CD4-positive, alpha-beta T cell treated with Interleukin-10 for 1 hour (primary cell): ENCODE data around the gene STAG1.
"Not testable (repeated sequence)": the region's sequence is repeated elsewhere in the genome, so short reads cannot be mapped to it uniquely, and the experiment has no call there.

Source experiments
- DNase-seq: peaks from one replicate; pipeline ENCODE4 v3.0.0-alpha.2; 2020

STAG1 gene

DNA sequence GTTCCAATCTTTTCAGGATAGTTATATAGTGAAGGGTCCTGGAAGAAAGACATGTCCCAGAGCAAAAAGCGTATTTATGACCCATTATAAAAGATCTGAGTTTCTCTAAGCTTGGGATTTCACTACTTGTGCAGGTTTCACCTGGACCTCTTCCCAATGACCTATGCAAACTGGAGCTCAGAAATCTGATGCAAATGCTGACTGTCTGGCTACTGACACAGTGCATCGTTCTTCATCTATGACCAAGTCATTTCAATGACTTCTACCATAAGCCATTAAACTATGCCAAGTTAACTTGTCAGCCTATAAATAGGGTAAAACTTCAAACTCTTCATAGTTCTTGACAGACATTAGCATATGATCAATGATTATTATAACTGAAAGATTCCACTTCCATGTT, 11.1 kb downstream of the STAG1 start:
- no peak for DNase-seq

DNA sequence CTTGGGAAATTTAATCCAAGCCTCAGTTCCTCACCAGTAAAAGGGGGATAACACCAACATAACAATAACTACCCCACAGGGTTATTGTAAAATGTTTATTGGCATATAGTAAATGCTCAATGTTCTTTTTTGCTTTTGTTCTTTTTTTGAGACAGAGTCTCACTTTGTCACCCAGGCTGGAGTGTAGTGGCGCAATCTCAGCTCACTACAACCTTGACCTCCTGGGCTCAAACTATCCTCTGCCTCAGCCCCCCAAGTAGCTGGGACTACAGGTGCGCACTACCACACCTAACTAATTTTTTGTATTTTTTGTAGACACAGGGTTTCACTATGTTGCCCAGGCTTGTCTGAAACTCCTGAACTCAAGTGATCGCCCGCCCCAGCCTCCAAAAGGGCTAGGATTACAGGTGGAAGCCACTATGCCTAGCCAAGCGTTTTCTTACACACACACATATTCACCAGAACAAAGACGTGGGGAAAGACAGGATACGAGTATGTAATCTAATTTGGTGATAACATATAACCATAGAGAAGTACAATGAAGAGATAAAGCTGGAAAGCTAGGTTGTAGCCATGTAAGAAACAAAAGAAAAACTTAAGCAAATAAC, 11.7 kb downstream of the STAG1 start:
- no peak for DNase-seq

DNA sequence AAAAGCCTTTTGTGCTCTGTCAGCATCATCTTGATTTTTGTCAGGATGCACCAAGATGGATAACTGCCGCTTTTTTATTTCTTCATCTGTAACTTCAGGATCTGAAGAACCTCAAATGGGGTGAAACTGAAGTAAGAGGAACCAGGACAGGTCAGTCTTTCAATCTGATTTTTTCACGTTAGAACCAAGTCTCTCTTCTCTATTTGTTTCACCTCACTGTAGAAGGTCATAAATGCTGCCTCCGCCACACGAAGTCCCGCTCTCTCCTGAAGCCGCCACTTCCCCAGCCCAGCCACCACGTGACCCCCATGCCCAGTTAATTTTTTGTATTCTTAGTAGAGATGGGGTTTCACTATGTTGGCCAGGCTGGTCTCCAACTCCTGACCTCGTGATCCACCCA, 15.2 kb downstream of the STAG1 start:
- DNase-seq, result not testable (repeated sequence)

DNA sequence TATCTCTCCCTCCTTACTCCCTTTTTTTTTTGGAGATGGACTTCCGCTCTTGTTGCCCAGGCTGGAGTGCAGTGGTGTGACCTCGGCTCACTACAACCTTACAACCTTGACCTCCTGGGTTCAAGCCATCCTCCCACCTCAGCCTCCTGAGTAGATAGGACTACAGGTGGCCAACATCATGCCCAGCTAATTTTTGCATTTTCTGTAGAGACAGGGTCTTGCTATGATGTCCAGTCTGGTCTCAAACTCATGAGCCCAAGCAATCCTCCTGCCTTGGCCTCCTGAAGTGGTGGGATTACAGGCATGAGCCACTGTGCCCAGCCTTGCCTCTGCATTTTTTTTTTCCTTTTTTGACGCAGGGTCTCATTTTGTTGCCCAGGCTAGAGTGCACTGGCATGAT, 17.1 kb downstream of the STAG1 start:
- no peak for DNase-seq

DNA sequence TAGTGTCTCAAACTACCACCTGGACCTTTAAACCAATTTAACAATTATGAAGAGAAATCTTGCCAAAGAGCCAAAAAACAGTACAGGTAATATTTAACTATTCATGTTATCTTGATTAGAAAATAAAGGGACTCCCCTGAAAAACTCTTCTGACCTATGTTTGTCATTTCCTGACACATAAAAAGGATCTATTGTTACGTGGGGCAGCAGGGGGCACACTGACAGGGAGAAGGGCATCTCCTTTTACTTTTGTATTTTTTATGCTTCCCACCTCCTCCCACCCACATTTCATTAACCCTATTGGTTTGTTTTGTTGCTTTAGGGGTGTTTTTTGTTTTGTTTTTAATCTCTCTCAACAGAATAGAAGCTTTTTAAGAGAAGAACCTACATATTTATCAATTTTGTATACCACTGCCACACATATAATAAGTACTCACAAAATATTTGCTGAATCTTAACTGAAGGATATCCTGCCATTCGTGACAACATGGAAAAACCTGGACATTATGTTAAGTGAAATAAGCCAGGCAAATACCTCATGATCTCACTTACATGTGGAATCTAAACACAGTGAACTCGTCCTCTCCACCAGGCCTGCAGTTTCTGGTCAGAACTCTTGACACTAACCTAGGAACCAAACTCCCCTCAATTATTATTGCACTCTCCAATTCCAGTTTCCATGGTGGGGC, 17.7 kb downstream of the STAG1 start:
- DNase-seq, result peak; percentile 35

DNA sequence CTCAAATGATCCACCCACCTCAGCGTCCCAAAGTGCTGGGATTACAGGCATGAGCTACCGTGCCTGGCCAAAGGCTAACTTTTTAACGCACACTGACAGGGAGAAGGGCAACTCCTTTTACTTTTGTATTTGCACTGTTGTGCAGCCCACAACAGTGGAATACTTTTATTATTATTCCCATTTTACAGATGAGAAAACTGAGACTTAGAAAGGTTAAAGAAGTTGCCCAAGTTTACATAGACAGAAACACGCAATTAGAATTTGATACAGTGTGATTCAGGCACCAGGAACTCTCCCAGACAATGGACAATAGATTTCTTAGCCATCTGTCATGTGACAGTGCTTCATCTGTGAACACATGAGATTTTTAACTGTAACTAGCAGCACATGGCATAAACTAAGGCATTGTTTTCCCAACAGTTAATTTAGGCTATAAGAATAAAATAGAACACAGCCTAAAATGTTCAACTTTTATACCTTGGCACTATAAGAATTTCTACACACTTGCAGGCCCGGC, 18.8 kb downstream of the STAG1 start:
- DNase-seq, result no peak

DNA sequence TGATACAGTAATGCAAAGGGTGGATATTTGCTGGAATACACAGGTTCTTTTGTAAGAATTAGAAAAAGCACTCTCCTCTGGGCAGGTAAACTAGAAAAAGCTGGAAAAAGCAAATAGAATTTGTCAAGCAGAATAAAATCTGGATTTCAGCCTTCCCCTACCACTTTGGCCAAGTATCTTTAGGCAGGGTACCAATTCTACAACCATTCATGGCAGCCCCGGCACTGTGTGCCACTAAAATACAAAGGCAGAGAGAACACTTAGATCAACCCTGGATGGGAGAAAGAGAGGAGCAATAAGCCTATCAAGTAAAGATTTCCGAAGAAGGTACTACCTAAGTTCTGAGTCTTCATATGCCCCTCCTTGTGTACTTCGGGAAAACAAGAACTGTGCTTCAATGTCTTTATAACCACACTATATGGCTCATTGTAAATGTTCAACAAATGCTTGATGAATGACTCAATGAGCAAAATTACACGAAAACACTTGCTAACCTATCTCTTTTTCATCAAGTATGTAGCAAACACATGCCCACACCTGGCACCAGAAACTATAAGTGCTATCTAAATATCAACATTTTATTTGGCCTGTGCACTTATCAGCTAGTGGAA, 20.8 kb downstream of the STAG1 start:
- DNase-seq, result no peak

DNA sequence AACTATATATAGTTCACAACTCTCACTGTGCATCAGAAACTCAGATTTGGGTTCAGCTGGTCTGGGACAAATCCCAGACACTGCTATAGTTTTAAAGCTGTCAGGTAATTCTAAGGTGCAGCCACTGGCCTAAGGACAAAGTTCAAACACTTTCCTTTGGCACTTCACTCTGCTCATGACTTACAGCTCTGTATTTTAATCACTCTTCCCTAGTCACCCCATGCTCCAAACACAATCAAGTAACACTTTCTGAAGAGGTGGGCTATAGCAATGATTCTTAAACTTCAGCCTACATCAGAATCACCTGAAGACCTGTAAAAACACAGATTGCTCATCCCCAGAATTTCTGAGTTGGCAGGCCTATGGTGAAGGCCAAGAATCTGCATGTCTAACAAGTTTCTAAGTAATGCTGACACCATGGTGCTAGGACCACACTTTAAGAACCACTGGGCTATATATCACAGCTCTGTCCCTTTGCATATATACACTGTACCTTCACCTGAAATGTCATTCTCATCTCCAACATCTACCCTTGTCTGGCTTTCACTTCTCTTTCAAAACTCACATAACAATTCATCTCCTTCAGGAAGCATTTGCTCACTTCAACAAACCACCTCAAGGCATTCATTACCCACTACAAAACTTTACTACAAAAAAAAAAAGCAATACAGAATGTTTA, 21.4 kb downstream of the STAG1 start:
- no peak for DNase-seq

DNA sequence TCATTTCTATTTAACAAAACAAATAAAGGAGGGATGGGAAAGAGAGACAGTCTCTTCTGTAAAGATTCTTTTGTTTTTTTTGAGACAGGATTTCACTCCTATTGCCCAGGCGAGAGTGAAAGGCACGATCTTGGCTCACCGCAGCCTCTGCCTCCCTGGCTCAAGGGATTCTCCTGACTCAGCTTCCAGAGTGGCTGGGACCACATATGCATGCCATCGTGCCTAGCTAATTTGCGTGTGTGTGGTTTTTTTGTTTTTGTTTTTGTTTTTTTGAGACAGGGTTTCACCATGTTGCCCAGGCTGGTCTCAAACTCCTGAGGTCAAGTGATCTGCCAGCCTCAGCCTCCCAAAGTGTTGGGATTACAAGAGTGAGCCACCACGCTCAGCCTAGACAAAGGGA, 23.3 kb downstream of the STAG1 start:
- DNase-seq, result no peak

DNA sequence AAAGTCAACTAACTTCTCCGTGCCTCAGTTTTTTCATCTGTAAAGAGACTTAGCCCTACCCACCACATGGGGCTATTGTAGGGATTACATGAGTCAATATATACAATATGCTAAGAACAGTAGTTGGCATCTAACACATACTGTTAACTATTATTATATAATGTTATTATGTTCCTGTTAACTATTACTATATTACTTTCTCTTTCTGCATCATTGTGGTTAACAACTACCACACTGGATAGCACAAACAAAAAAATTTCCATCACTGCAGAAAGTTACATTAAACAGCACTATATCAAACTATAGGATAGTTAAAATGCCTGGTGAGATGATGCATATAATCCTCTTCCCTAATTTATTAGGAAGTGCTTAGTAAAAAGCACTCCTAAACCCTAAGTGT, 23.7 kb downstream of the STAG1 start:
- peak; percentile 32 for DNase-seq

DNA sequence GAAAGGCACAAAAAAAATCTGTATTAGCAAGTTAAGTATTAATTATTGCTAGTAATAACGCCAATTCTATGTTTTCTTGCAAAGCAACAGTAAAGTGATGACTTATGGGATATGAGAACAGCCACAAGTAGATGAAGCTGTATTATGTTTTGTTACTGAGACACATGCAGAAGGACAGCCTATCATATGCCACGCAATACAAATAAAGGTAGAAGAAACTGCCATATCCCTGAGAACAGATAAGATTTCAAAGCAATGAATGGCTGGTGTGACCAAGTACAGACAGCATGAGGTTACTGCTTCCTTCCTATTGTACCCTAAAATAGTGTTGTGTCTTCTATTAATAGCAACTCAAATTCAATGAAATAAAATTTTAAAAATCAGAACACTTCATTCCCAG, 26.7 kb downstream of the STAG1 start:
- no peak for DNase-seq

DNA sequence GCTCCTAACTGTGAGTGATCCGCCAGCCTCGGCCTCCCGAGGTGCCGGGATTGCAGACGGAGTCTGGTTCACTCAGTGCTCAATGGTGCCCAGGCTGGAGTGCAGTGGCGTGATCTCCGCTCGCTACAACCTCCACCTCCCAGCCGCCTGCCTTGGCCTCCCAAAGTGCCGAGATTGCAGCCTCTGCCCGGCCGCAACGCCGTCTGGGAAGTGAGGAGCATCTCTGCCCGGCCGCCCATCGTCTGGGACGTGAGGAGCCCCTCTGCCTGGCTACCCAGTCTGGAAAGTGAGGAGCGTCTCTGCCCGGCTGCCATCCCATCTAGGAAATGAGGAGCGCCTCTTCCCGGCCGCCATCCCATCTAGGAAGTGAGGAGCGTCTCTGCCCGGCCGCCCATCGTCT, 29.3 kb downstream of the STAG1 start:
- DNase-seq, result not testable (repeated sequence)

DNA sequence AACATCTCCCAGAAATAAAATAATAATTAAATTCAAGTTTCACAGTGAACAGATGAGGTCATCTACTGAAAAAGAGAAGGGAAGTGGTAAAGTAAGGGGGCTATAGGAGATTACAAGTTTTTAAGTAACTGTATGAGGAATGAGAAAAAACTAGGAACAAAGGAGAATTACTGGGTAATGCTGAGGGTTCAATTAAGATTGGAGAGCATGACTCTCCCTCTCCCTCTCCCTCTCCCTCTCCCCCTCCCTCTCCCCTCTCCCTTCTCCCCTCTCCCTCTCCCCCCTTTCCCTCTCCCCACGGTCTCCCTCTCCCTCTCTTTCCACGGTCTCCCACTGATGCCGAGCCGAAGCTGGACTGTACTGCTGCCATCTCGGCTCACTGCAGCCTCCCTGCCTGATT, 29.8 kb downstream of the STAG1 start:
- DNase-seq, result not testable (repeated sequence)

DNA sequence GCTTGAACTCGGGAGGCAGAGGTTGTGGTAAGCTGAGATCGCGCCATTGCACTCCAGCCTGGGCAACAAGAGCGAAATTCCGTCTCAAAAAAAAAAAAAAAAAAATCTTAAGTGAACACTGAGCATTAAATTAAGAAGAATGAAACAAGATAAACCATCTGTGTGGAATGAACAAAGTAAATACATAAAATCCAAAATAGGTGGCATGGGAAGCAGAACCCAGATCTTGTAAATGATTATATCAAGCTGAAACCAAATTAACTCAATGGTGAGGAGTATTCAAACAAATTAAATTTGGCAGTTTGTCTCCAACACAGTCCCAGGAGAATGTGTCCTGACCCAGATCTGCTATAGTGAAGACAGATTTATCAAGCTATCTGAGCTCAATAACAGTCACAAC, 32.1 kb downstream of the STAG1 start:
- DNase-seq, result no peak

DNA sequence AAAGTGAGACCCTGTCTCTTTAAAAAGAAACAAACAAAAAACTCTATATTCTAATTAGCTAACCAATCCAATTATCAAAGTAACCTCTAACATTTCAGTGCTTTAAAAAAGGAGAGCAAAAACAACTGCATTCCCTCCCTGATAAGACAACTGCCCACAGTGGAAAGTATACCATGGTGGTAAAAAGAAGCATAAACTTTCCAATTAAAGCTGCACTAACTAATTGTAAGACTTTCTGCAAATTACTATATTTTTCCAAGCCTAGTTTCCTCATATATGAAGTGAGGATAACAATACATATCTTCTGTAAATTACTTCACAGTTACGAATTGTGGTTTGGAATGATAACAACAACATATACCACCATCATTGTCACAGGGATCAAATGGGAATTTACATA, 35.5 kb downstream of the STAG1 start:
- no peak for DNase-seq

DNA sequence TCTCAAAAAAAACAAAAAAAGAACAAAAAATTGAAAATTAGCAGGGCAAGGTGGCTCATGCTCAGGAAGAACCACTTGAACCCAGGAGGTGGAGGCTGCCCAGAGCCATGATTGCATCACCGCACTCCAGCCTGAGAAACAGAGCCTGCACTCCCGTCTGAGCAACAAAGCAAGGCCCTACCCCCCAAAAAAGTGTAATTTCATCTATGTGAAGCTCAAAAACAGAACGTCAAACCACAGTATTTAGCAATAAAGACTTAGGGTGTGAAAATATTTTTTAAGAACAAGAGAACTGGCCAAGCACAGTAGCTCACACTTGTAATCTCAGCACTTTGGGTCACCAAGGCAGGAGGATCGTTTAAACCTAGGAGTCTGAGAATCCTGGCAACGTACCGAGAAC, 38.2 kb downstream of the STAG1 start:
- no peak for DNase-seq

DNA sequence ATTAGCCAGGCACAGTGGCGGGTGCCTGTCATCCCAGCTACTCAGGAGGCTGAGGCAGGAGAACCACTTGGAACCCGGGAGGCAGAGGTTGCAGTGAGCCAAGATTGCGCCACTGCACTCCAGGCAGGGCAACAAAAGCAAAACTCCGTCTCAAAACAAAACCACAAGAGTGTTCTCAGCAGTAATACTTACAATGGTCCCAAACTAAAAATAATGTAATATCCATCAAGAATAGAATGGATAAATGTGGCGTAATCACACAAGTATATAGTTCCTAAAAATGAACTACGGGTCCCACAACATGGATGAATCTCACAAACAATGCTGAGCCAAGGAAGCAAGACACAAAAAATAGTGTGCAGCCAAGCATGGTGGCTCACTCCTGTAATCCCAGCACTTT, 39.2 kb downstream of the STAG1 start:
- DNase-seq, result no peak

DNA sequence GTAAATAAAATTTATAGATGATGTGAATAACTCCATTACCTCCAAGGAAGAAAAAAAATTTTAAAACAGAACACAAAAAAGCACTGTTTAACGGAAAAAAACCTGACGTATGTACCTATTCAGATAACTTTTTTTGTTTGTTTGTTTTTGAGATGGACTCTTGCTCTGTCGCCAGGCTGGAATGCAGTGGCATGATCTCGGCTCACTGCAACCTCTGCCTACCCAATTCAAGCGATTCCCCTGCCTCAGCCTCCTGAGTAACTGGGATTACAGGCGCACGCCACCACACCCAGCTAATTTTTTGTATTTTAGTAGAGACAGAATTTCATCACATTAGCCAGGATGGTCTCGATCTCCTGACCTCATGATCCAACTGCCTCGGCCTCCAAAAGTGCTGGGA, 40.3 kb downstream of the STAG1 start:
- not testable (repeated sequence) for DNase-seq

DNA sequence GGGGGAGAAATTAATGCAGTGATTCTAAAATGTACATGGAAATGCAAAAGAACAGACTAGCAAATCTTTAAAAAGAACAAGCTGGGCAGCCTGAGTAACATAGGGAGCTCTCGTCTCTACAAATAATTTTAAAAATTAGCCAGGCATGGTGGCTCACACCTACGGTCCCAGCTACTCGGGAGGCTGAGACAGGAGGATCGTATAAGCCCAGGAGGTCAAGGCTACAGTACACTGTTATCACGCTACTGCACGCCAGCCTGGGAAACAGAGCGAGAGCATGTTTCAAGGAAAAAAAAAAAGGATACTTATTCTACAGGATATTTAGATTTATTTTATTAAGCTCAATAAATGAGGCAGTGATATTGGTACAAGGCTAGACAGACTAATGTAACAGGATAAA, 40.9 kb downstream of the STAG1 start:
- DNase-seq, result no peak

DNA sequence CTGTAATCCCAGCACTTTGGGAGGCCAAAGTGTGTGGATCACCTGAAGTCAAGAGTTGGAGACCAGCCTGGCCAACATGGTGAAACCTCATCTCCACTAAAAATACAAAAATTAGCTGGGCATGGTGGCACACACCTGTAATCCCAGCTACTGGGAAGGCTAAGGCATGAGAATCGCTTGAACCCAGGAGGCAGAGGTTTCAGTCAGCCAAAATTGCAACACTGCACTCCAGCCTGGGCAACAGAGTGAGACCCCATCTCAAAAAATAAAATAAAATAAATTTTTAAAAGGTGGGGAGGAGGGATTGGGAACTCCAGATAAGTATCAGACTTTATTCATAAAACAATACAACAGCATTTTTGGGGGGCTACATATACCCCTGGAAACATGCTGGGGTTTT, 42.4 kb downstream of the STAG1 start:
- DNase-seq, result not testable (repeated sequence)

DNA sequence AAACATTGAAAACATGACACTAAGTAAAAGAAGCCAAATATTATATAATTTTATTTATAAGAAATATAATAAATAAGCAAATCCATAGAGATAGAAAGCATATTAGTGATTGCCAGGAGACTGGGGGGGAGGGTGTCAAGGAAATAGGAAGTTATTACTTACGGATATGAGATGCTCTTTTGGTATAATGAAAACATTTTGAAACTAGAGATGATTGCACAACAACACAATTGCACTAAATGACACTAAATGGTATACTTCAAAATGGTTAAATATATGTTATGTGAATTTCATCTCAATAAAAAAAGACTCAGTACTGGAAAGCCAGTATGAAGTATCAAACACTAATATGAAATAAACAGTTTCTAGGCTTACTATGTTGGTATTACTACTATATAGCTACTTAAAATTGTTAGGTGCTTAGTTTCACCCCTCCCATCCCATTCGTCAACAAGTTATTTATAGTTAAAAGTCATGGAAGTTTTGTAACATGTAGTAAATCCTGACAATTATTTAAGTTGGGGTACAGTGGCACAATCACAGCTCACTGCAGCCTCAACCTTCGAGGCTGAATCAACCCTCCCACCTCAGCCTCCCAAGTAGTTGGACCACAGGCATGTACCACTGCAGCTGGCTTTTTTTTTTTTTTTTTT, 43.7 kb downstream of the STAG1 start:
- DNase-seq, result no peak

DNA sequence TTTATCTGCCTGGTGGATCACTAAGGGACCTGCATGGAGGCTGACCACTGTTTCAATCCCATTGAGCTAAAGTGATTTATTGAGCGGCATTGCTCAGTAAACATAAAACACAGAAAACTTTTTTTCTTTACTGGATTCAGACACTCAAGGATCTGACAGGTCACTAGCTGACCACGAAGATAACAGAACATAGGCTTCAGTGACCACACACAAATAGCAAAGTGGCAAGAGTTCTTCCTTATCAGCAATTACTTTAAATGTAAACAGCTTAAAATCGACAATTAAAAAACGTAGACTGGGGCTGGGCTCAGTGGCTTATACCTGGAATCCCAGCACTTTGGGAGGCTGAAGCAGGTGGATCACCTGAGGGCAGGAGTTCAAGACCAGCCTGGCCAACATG, 48.7 kb downstream of the STAG1 start:
- no peak for DNase-seq

DNA sequence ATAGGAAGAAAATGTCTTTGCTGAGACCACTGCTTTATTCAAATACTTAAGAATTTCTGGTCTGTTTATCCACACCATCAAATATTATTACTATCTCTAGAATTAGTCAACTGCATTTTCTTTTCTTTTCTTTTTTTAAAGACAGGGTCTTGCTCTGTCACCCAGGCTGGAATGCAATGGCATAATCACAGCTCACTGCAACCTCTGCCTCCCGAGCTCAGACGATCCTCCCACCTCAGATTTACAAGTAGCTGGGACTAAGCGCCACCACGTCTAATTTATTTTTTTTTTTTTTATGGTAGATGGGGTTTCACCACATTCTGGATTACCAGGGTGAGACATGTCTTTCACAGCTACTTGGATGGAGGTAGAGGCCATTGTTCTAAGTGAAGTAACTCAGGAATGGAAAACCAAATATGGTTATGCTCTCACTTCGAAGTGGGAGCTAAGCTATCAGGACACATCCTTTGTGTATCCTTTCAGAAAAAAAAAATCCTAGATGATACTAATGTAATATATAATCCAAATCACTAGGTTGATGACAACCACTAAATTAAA, 52.8 kb downstream of the STAG1 start:
- no peak for DNase-seq
